Measurements from ENCODE around the gene ZNF33A. TPM values are rescaled to one million over a fixed set of nuclear protein-coding genes. Genes with fewer than 3 reads are reported as not detected.
"Not testable (repeated sequence)": the region's sequence is repeated elsewhere in the genome, so short reads cannot be mapped to it uniquely, and the experiment has no call there.

The ZNF33A gene
- total RNA-seq, 2 donors from 2014 or later: 23.1 to 25.9 TPM

DNA sequence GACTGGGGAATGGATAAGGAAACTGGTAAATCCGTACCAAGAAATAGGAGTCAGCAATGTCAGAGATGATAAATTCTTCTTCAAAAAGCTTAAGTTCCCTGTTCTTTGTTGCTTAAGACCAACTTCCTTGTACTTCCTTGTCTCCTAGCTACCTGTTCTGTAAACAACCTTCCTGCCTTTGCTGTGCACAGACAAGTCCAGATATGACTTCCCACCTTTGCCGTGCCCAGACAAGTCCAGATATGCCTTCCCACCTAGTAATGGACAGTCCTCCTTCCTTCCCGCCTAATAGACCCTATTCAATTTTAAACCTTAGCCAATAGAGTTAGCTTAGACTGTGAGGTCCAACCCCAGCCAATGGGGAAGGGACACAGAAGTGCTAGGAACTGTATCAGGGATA is 2.5 kb upstream of the ZNF33A start:
- no peak for DNase-seq
- Mint-ChIP-seq H3K4me1 (ENCODE audit: low read depth) (peaks cover 27% of the 10 kb centered on the region), H3K9me3 (no peaks in the 10 kb centered on the region), H3K27me3 (ENCODE audit: low read depth) (no peaks in the 10 kb centered on the region), H3K4me3 (no peak overlapping the region), H3K27ac (no peak overlapping the region), H3K36me3 (ENCODE audit: insufficient read depth in 2 of 2) (peaks cover 0 to 6% of the 10 kb centered on the region in 2 donors)
- ATAC-seq (replicated peaks in 1 of 2): no peak

DNA sequence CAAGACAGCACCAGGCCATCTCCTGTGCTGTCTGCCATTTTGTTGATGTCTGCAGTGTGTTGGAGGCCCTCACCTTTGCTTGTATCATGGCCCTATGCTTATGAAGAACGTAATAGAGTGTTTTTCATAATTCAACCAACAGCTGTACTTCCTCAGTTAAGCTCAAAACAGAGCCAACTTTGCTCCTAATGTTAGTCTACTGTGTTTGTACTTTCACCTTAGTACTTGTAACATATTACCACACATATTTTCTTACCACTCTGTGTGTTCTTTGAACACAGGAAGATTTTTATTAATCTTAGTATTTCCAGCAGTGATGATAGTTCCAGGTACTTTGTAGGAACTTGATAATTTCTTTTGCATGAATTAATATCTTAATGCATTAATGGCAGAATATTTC is 5.9 kb downstream of the ZNF33A start:
- no peak overlapping the region for H3K27ac Mint-ChIP-seq
- H3K9me3 Mint-ChIP-seq: peaks cover 2 to 7% of the 10 kb centered on the region in 2 donors
- DNase-seq (no peak), ATAC-seq (replicated peaks in 1 of 2) (no peak)
- no peaks in the 10 kb centered on the region for H3K27me3 Mint-ChIP-seq (ENCODE audit: low read depth)
- peaks cover 28% of the 10 kb centered on the region for H3K4me1 Mint-ChIP-seq (ENCODE audit: low read depth)
- no peak overlapping the region for H3K4me3 Mint-ChIP-seq
- peaks cover 25 to 60% of the 10 kb centered on the region in 2 donors for H3K36me3 Mint-ChIP-seq (ENCODE audit: insufficient read depth in 2 of 2)

DNA sequence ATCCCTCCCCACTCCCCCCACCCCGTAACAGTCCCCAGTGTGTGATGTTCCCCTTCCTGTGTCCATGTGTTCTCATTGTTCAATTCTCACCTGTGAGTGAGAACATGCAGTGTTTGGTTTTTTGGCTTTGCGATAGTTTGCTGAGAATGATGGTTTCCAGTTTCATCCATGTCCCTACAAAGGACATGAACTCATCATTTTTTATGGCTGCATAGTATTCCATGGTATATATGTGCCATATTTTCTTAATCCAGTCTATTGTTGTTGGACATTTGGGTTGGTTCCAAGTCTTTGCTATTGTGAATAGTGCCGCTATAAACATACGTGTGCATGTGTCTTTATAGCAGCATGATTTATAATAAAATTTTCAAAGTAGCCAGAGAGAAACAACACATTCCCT is 8.6 kb downstream of the ZNF33A start:
- Mint-ChIP-seq H3K4me1 (ENCODE audit: low read depth) (peaks cover 13% of the 10 kb centered on the region), H3K36me3 (ENCODE audit: insufficient read depth in 2 of 2) (peaks cover 27 to 68% of the 10 kb centered on the region in 2 donors)

DNA sequence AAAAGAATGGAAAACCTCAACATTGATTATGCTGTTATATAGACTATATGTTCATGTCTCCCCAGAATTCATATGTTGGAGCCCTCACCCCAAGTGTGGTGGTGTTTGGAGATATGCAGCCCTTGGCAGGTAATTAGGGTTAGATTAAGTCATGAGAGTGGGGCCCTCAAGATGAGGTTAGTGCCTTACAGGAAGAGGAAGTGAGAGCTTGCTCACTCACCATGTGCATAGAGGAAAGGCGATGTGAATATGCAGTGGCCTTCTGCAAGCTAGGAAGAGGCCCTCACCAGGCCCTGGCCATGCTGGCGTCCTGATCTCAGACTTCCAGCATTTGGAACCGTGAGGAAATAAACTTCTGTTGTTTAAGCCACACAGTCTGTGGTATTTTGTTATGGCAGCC is 14.8 kb downstream of the ZNF33A start:
- H3K4me1 Mint-ChIP-seq (ENCODE audit: low read depth): peaks cover 23% of the 10 kb centered on the region
- DNase-seq (no peak), ATAC-seq (replicated peaks in 1 of 2) (peak in 1 of 2 donors; percentile 43)
- H3K27ac Mint-ChIP-seq: peak overlapping the region; percentile 84
- H3K27me3 Mint-ChIP-seq (ENCODE audit: low read depth): no peaks in the 10 kb centered on the region
- no peak overlapping the region for H3K4me3 Mint-ChIP-seq
- peaks cover 0 to 2% of the 10 kb centered on the region in 2 donors for H3K9me3 Mint-ChIP-seq
- peaks cover 27 to 71% of the 10 kb centered on the region in 2 donors for H3K36me3 Mint-ChIP-seq (ENCODE audit: insufficient read depth in 2 of 2)

More for the DNA sequence above, 8.6 kb downstream of the ZNF33A start:
- not testable (repeated sequence) for H3K9me3 Mint-ChIP-seq; DNase-seq; H3K27me3 Mint-ChIP-seq (ENCODE audit: low read depth); H3K4me3 Mint-ChIP-seq; H3K27ac Mint-ChIP-seq; ATAC-seq (replicated peaks in 1 of 2)

DNA sequence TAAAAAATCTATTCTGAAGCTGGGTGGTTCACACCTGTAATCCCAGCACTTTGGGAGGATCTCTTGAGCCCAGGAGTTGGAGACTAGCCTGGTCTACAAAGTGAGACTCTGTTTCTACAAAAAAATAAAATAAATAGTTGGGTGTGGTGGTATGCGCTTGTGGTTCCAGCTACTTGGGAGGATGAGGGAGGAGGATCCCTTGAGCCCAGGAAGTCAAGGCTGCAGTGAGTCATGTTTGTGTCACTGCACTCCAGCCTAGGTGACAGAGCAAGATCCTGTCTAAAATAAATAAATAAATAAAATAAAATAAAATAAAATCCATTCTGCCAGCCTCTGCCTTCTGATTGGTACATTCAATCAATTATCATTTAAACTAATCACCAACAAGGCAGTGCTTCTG is 17.5 kb downstream of the ZNF33A start:
- peaks cover 2 to 4% of the 10 kb centered on the region in 2 donors for H3K9me3 Mint-ChIP-seq
- no peak for ATAC-seq (replicated peaks in 1 of 2)
- no peak for DNase-seq
- H3K27ac Mint-ChIP-seq: peak overlapping the region; percentile 24
- H3K4me3 Mint-ChIP-seq: no peak overlapping the region
- H3K36me3 Mint-ChIP-seq (ENCODE audit: insufficient read depth in 2 of 2): peaks cover 20 to 73% of the 10 kb centered on the region in 2 donors
- peaks cover 25% of the 10 kb centered on the region for H3K4me1 Mint-ChIP-seq (ENCODE audit: low read depth)
- no peaks in the 10 kb centered on the region for H3K27me3 Mint-ChIP-seq (ENCODE audit: low read depth)

DNA sequence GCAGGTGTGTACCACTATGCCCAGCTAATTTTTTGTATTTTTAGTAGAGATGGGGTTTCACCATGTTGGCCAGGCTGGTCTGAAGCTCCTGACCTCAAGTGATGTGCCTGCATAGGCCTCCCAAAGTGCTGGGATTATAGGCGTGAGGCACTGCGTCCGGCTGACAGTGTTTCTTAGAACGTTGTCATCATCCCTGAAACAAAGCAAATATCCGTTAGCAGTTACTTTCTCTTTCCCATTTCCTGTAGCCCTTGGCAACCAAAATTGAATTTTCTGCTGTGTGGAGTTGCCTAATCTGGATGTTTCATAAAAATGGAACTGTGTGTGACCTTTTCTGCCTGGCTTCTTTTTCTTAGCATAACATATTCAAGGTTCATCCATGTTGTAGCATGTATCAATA is 22.4 kb downstream of the ZNF33A start:
- peaks cover 28% of the 10 kb centered on the region for H3K4me1 Mint-ChIP-seq (ENCODE audit: low read depth)

DNA sequence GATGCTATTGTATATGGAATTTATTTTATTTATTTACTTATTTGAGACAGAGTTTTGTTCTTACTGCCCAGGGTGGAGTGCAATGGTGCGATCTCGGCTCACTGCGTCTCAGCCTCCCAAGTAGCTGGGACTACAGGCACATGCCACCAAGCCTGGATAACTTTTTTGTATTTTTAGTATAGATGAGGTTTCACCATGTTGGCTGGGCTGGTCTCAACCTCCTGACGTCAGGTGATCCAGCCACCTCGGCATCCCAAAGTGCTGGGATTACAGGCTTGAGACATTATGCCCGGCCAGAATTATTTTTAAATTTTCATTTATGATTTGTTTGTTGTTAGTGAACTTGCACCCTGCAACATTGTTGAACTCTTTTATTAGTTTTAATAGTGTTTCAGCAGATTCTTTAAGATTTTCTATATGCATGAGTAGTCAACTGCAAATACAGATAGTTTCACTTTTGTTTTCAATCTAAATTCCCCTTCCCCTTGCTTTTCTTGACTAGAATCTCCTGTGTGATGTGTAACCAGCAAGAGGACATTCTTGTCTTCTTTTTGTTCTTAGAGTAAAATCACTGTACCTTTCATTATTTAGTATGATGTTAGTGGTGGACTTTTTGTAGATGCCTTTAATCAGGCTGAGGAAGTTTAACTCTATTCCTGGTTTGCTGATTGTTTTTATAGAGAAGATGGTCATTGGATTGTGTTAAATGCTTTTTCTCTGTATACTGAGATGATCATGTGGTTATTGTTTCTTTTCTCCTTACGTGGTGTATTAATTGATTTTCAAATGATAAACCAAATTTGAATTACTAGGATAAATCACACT is 27.8 kb downstream of the ZNF33A start:
- Mint-ChIP-seq H3K27me3 (ENCODE audit: low read depth) (no peaks in the 10 kb centered on the region), H3K9me3 (peaks cover 0 to 11% of the 10 kb centered on the region in 2 donors), H3K36me3 (ENCODE audit: insufficient read depth in 2 of 2) (peaks cover 8 to 68% of the 10 kb centered on the region in 2 donors), H3K4me1 (ENCODE audit: low read depth) (peaks cover 34% of the 10 kb centered on the region), H3K4me3 (peak overlapping the region; percentile 79 to 92), H3K27ac (peak overlapping the region; percentile 98)
- ATAC-seq (replicated peaks in 1 of 2) (peak; percentile 54 to 67), DNase-seq (no peak)

More for the DNA sequence above, 22.4 kb downstream of the ZNF33A start:
- Mint-ChIP-seq H3K27me3 (ENCODE audit: low read depth) (no peaks in the 10 kb centered on the region), H3K27ac (no peak overlapping the region), H3K36me3 (ENCODE audit: insufficient read depth in 2 of 2) (peaks cover 9 to 76% of the 10 kb centered on the region in 2 donors), H3K4me3 (no peak overlapping the region), H3K9me3 (peaks cover 2 to 6% of the 10 kb centered on the region in 2 donors)
- ATAC-seq (replicated peaks in 1 of 2) (no peak), DNase-seq (no peak)

DNA sequence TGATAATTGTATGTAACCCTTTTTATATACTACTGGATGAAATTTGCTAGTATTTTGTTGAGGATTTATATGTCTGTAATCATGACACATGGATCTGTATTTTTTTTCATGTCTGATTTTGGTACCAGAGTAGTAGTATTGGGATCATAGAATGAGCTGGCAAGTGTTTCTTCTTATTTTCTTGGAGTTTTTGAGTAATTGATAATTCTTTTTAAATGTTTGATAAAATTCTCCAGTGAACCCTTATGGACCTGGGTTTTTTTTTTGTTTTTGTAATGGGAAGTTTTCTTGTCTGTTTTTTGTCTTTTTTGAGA is 28.4 kb downstream of the ZNF33A start:
- peak; percentile 25 to 65 for ATAC-seq (replicated peaks in 1 of 2)
- H3K27me3 Mint-ChIP-seq (ENCODE audit: low read depth): no peaks in the 10 kb centered on the region
- peaks cover 39% of the 10 kb centered on the region for H3K4me1 Mint-ChIP-seq (ENCODE audit: low read depth)
- peak overlapping the region; percentile 98 for H3K27ac Mint-ChIP-seq
- peaks cover 0 to 11% of the 10 kb centered on the region in 2 donors for H3K9me3 Mint-ChIP-seq
- peaks cover 9 to 70% of the 10 kb centered on the region in 2 donors for H3K36me3 Mint-ChIP-seq (ENCODE audit: insufficient read depth in 2 of 2)
- DNase-seq: no peak
- H3K4me3 Mint-ChIP-seq: peak overlapping the region; percentile 79 to 92

DNA sequence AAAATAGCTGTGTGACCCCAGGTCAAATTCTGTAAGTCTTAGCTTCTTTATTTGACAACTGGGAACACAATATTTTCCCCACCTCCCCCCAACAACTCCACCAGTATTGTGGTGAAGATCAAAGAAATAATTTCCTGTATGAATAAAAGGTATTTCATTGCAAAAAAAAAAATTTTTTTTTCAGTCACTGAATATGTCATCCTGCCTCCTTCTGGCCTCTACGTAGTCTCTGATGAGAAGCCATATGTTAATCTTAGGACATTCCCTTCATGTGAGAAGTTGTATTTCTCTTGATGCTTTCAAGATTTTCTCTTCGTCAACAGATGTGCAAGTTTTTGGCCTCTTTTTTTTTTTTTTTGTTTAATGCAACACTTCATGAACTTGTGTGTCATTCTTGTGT is 33.0 kb downstream of the ZNF33A start:
- H3K27me3 Mint-ChIP-seq (ENCODE audit: low read depth): no peaks in the 10 kb centered on the region
- peak in 1 of 2 donors; percentile 17 for ATAC-seq (replicated peaks in 1 of 2)
- peaks cover 56% of the 10 kb centered on the region for H3K4me1 Mint-ChIP-seq (ENCODE audit: low read depth)
- peak overlapping the region in 1 of 2 donors; percentile 41 for H3K4me3 Mint-ChIP-seq
- peaks cover 8 to 18% of the 10 kb centered on the region in 2 donors for H3K9me3 Mint-ChIP-seq
- peaks cover 23 to 81% of the 10 kb centered on the region in 2 donors for H3K36me3 Mint-ChIP-seq (ENCODE audit: insufficient read depth in 2 of 2)
- H3K27ac Mint-ChIP-seq: peak overlapping the region; percentile 11
- DNase-seq: no peak

DNA sequence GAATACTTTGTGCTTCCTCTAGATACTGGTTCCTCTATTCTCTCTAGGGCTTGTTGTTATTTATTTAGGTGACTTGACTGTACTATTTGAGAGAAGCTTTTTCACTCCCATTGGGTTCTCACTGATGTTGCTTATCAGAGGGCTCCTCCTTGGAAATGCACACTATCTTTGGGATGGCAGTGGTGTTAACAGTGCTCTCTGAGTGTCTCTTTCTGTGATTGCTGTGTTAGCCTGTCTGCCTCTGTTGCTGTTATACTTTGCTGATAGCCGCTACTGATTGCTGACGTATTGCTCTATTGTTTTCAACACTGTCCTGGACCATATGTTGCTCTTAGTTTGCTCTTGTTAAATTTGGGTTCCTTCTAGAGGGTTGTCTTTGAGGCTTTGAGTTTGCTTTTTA is 34.7 kb downstream of the ZNF33A start:
- Mint-ChIP-seq H3K36me3 (ENCODE audit: insufficient read depth in 2 of 2) (peaks cover 26 to 81% of the 10 kb centered on the region in 2 donors), H3K4me3 (no peak overlapping the region), H3K4me1 (ENCODE audit: low read depth) (peaks cover 40% of the 10 kb centered on the region), H3K9me3 (peaks cover 10 to 11% of the 10 kb centered on the region in 2 donors), H3K27me3 (ENCODE audit: low read depth) (no peaks in the 10 kb centered on the region), H3K27ac (peak overlapping the region; percentile 52)
- ATAC-seq (replicated peaks in 1 of 2): no peak
- DNase-seq: no peak

DNA sequence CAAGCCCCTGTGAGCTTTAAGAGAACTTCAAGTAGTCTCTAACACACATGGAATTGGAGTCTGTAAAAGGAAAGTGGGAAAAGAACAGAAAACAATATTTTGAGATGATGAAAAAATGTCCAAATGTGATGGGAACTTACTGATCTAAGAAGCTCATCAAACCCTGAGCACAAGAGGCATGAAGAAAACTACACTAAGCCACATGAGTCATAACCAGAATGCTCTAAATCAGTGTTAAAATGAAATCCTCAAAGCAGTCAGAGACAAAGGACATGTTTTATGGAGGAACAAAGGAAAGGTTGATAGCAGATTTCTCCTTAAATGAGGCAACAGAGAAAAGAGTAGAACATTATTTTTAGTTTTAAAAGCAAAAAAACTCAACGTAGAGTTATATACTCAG is 37.2 kb downstream of the ZNF33A start:
- no peak for DNase-seq
- ATAC-seq (replicated peaks in 1 of 2): peak; percentile 55 to 58
- Mint-ChIP-seq H3K4me1 (ENCODE audit: low read depth) (peaks cover 34% of the 10 kb centered on the region), H3K27me3 (ENCODE audit: low read depth) (no peaks in the 10 kb centered on the region), H3K4me3 (no peak overlapping the region), H3K27ac (peak overlapping the region; percentile 14), H3K9me3 (peaks cover 10% of the 10 kb centered on the region in 2 donors), H3K36me3 (ENCODE audit: insufficient read depth in 2 of 2) (peaks cover 28 to 75% of the 10 kb centered on the region in 2 donors)

DNA sequence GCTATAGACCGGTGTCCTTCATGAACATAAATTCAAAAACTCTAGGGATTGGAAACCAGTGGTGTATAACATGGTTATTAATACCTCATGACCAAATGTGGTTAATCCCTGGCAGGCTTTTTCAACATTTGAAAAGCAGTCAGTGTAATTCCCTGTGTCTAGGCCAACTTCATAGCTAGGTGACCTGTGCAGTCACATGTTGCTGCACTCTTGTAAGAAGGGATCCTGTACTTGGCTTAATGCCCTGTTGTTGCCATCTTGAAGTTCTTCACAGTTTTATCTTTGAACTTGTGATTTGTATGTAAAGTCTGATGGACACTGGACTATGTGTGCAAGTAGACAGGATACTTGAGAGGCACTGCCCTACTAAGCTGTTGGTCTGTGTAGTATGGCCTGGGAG is 39.7 kb downstream of the ZNF33A start:
- peaks cover 19% of the 10 kb centered on the region for H3K4me1 Mint-ChIP-seq (ENCODE audit: low read depth)
- DNase-seq (no peak), ATAC-seq (replicated peaks in 1 of 2) (no peak)
- H3K9me3 Mint-ChIP-seq: peaks cover 16 to 20% of the 10 kb centered on the region in 2 donors
- no peaks in the 10 kb centered on the region for H3K27me3 Mint-ChIP-seq (ENCODE audit: low read depth)
- peaks cover 45 to 75% of the 10 kb centered on the region in 2 donors for H3K36me3 Mint-ChIP-seq (ENCODE audit: insufficient read depth in 2 of 2)
- no peak overlapping the region for H3K27ac Mint-ChIP-seq
- H3K4me3 Mint-ChIP-seq: no peak overlapping the region

DNA sequence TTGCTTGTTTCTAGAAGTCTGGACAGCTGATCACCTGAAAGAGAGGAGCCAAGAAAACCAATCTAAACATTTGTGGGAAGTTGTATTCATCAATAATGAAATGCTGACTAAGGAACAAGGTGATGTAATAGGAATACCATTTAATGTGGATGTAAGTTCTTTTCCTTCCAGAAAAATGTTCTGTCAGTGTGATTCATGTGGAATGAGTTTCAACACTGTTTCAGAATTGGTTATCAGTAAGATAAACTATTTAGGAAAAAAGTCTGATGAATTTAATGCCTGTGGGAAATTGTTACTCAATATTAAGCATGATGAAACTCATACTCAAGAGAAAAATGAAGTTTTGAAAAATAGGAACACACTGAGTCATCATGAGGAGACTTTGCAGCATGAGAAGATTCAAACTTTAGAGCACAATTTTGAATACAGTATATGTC is 43.9 kb downstream of the ZNF33A start:
- Mint-ChIP-seq H3K4me3 (no peak overlapping the region), H3K36me3 (ENCODE audit: insufficient read depth in 2 of 2) (peaks cover 58 to 77% of the 10 kb centered on the region in 2 donors), H3K4me1 (ENCODE audit: low read depth) (no peaks in the 10 kb centered on the region), H3K9me3 (peaks cover 17 to 22% of the 10 kb centered on the region in 2 donors), H3K27me3 (ENCODE audit: low read depth) (no peaks in the 10 kb centered on the region), H3K27ac (peak overlapping the region; percentile 68)
- DNase-seq (no peak), ATAC-seq (replicated peaks in 1 of 2) (no peak)
